Kidney tubule cell (primary cell): ENCODE results near the gene PCDHGB6.
"Not testable (repeated sequence)": the region's sequence is repeated elsewhere in the genome, so short reads cannot be mapped to it uniquely, and the experiment has no call there.

Experiments
- DNase-seq: peaks from one replicate; pipeline ENCODE4 v3.0.0-alpha.2; 2018; ENCODE audit warnings: low spot score

PCDHGB6 gene

DNA sequence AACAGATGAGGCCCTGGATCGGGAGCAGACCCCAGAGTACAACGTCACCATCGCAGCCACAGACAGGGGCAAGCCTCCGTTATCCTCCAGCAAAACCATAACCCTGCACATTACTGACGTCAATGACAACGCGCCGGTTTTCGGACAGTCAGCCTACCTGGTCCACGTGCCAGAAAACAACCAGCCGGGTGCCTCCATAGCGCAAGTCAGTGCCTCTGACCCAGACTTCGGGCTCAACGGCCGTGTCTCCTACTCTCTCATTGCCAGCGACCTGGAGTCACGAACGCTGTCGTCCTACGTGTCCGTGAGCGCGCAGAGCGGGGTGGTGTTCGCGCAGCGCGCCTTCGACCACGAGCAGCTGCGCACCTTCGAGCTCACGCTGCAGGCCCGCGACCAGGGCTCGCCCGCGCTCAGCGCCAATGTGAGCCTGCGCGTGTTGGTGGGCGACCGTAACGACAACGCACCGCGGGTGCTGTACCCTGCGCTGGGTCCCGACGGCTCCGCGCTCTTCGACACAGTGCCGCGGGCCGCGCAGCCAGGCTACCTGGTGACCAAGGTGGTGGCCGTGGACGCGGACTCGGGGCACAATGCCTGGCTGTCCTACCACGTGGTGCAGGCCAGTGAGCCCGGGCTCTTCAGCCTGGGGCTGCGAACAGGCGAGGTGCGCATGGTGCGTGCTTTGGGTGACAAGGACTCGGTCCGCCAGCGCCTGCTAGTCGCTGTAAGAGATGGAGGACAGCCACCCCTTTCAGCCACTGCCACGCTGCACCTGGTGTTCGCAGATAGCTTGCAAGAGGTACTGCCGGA lies 11.5 kb downstream of the PCDHGB6 start:
- DNase-seq = no peak

- DNase-seq = peak; percentile 56
Observed at GRCh38 chr5:141420855-141421488, 13.2 kb downstream of the PCDHGB6 start, which contains the start of gene PCDHGA11. TSS of gene PCDHGA11 (plus strand) at chr5:141421051. CDS start at chr5:141421228, 177 bp downstream.

DNA sequence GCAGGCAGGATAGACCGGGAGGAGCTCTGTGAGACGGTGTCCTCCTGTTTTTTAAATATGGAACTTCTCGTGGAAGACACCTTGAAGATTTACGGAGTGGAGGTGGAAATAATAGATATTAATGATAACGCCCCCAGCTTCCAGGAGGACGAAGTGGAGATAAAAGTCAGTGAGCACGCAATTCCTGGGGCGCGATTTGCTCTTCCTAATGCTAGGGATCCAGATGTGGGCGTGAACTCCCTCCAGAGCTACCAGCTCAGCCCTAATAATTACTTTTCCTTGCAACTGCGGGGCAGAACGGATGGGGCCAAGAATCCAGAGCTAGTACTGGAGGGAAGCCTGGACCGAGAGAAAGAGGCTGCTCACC lies 13.7 kb downstream of the PCDHGB6 start:
- no peak for DNase-seq

- DNase-seq = no peak
Observed at GRCh38 chr5:141422742-141423291, 15.0 kb downstream of the PCDHGB6 start.

DNA sequence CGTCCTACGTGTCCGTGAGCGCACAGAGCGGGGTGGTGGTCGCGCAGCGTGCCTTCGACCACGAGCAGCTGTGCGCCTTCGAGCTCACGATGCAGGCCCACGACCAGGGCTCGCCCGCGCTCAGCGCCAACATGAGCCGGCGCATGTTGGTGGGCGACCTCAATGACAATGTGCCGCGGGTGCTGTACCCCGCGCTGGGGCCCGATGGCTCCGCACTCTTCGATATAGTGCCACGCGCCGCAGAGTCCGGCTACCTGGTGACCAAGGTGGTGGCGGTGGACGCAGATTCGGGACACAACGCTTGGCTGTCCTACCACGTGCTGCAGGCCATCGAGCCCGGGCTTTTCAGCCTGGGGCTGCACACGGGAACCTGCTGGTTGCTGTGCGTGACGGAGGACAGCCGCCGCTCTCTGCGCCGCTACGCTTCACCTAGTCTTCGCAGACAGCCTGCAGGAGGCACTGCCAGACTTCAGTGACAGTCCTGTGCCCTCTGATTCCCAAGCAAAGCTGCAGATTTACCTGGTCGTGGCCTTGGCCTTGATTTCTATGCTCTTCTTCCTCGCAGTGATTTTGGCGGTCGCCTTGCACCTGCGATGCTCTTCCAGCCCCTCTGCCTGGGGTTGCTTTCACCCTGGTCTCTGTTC lies 20.1 kb downstream of the PCDHGB6 start:
- DNase-seq = no peak

GRCh38 chr5:141430332-141431113 lies 22.7 kb downstream of the PCDHGB6 start, which contains the start of gene PCDHGA12:
TSS of gene PCDHGA12 (plus strand) at chr5:141430507. CDS start at chr5:141430760, 253 bp downstream.
- peak; percentile 65 for DNase-seq

- no peak for DNase-seq
Observed at GRCh38 chr5:141431286-141431685, 23.5 kb downstream of the PCDHGB6 start.

DNA sequence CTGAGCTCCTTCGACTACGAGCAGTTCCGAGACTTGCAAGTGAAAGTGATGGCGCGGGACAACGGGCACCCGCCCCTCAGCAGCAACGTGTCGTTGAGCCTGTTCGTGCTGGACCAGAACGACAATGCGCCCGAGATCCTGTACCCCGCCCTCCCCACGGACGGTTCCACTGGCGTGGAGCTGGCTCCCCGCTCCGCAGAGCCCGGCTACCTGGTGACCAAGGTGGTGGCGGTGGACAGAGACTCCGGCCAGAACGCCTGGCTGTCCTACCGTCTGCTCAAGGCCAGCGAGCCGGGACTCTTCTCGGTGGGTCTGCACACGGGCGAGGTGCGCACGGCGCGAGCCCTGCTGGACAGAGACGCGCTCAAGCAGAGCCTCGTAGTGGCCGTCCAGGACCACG lies 24.5 kb downstream of the PCDHGB6 start:
- not testable (repeated sequence) for DNase-seq

DNA sequence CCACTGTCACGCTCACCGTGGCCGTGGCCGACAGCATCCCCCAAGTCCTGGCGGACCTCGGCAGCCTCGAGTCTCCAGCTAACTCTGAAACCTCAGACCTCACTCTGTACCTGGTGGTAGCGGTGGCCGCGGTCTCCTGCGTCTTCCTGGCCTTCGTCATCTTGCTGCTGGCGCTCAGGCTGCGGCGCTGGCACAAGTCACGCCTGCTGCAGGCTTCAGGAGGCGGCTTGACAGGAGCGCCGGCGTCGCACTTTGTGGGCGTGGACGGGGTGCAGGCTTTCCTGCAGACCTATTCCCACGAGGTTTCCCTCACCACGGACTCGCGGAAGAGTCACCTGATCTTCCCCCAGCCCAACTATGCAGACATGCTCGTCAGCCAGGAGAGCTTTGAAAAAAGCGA lies 24.9 kb downstream of the PCDHGB6 start:
- DNase-seq = not testable (repeated sequence)

GRCh38 chr5:141434006-141434405 lies 26.2 kb downstream of the PCDHGB6 start:
- no peak for DNase-seq

DNA sequence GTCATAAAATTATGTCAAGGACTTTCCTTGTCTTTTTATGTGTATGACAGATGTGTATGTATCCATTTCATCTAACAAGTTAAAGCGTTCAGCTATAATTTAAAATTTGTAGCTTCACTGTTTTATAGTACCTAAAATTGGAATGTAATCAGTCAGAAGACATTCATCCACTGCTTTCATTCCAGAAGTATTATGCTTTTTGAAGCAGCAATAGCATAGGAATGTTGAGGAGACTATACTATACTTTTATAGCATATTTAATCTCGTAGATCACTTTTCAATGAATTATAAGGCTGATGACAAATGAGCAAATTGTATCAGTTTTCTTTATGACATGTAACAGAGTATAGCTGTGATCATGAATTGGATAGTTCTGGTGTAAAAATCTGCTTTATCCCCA lies 29.4 kb downstream of the PCDHGB6 start:
- no peak for DNase-seq

DNA sequence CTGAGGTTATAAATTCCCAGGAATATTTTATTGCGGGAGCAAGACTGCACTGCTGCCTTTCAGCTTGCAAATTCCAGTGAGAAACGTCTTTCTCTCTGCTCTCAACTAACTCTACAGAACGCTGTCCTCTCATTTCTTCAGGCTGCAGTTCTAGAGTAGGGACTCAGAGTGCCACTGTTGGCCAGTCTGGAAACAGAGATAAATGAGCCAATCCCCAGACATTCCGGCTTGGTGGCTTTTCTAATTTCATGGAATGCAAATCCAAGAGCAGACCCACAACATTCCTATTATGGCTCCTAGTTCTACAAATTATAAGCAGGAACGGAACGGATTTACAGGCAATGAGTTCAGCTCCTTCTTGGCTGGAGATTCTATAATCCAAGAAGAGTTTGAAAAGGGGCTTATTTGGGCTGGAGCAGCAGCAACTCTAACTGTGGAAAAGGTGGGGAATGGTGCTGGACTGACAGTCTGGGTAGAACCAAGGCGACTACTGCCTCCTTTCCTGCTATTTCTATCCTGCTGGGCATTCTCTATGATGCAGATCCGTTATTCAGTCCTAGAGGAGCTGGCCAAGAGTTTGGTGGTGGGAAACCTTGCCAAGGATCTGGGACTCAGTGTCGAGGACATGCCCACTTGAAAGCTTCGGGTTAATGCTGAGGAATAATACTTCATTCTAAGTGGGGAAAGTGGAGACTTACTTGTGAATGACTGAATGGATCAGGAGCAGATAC lies 31.8 kb downstream of the PCDHGB6 start:
- DNase-seq = peak; percentile 3

DNA sequence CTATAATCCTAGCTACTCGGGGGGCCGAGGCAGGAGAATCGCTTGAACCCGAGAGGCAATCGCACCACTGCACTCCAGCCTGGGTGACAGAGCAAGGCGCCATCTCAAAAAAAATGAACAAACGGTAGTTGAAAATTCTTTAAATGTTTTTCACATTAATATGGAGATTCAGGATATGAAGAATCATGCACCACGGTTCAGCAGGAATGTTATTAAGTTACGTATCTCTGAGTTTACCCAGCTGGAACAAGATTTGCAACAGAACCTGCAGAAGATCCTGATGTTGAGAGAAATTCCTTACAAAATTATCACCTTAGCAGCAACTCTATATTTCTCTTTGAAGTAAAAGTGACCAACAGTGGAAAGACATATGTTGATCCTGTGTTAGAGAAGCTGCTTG lies 32.5 kb downstream of the PCDHGB6 start:
- peak; percentile 25 for DNase-seq

GRCh38 chr5:141441571-141442170 lies 33.9 kb downstream of the PCDHGB6 start:
- DNase-seq = no peak
